Mucosa of descending colon (tissue), 3 donors: ENCODE data around the gene FMO1. TPM values are rescaled to one million over a fixed set of nuclear protein-coding genes. Genes with fewer than 3 reads are reported as not detected.

ENCODE experiments used
- ATAC-seq: fragments of 200-7000 bp; cut with Tn5 transposase; one replicate; pipeline ENCODE4 v1.9.1; 2020; ENCODE audit warnings: mild to moderate bottlenecking, moderate library complexity
- DNase-seq, 3 donors: peaks; one replicate each; pipeline ENCODE4 v3.0.0-alpha.2; 2020
- H3K36me3 ChIP-seq: fragments of 200-600 bp; one replicate; pipeline ENCODE4 v1.8.0; 2021; ENCODE audit warnings: low read depth, mild to moderate bottlenecking
- H3K4me1 ChIP-seq: fragments of 200-600 bp; one replicate; pipeline ENCODE4 v1.8.0; 2021; ENCODE audit warnings: low read depth, mild to moderate bottlenecking
- H3K4me3 ChIP-seq: fragments of 200-600 bp; one replicate; pipeline ENCODE4 v1.8.0; 2021; ENCODE audit warnings: mild to moderate bottlenecking
- H3K9me3 ChIP-seq: fragments of 200-600 bp; one replicate; pipeline ENCODE4 v1.8.0; 2021; ENCODE audit warnings: mild to moderate bottlenecking
- intact Hi-C, 2 donors: fragments of 100-400 bp; cut with DNase I in 1 of 2; cut with micrococcal nuclease in 1 of 2; formaldehyde crosslinking; loops; one replicate each; pipeline versions ENCODE4 v1.11.0 to v1.11.1; 2022; cut with DNase I, micrococcal nuclease
- total RNA-seq, 3 donors: library from RNA; stranded (reverse); fragmentation: NEBNext Ultra II Directional in 2 of 3; extraction: Animal tissue kit (Norgen Biotek cat#: 25700) in 2 of 3; gene quantifications; one replicate each; pipeline versions ENCODE4 v1.2.1 to v1.2.4, GENCODE V29; 2021 to 2023
- TF ChIP-seq, protein P1 (sequence below): fragments of 200-600 bp; IDR thresholded peaks from one replicate; pipeline ENCODE4 v1.8.0; 2022; ENCODE audit warnings: antibody characterized with exemption, mild to moderate bottlenecking
- donor health status: DM: no; HTN: no; CAD: no; lungs with moderate emphysema.
- donor health status: DM: no; HTN: no; CAD: no.
- donor health status: DM: no; HTN: yes; CAD: no.

Gene FMO1
- total RNA-seq, 3 donors from 2014 or later: not detected

- TF ChIP-seq, protein P1, sequence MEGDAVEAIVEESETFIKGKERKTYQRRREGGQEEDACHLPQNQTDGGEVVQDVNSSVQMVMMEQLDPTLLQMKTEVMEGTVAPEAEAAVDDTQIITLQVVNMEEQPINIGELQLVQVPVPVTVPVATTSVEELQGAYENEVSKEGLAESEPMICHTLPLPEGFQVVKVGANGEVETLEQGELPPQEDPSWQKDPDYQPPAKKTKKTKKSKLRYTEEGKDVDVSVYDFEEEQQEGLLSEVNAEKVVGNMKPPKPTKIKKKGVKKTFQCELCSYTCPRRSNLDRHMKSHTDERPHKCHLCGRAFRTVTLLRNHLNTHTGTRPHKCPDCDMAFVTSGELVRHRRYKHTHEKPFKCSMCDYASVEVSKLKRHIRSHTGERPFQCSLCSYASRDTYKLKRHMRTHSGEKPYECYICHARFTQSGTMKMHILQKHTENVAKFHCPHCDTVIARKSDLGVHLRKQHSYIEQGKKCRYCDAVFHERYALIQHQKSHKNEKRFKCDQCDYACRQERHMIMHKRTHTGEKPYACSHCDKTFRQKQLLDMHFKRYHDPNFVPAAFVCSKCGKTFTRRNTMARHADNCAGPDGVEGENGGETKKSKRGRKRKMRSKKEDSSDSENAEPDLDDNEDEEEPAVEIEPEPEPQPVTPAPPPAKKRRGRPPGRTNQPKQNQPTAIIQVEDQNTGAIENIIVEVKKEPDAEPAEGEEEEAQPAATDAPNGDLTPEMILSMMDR: no peak
- H3K4me3 ChIP-seq: no peak overlapping the region
- no peak for ATAC-seq
- H3K36me3 ChIP-seq: no peaks in the 10 kb centered on the region
- H3K4me1 ChIP-seq: peaks cover 6% of the 10 kb centered on the region
- H3K9me3 ChIP-seq: no peaks in the 10 kb centered on the region
- intact Hi-C loops: no loop called here
- no peak for DNase-seq
These were observed 10.6 kb downstream of the FMO1 start for GRCh38 chr1:171258943-171259342.

- Histone ChIP-seq H3K36me3 (no peaks in the 10 kb centered on the region), H3K4me1 (peaks cover 6% of the 10 kb centered on the region), H3K9me3 (no peaks in the 10 kb centered on the region), H3K4me3 (no peak overlapping the region)
- intact Hi-C loops: no loop called here
- ATAC-seq (no peak), DNase-seq (no peak)
- TF ChIP-seq, protein P1: no peak
These were observed 13.0 kb downstream of the FMO1 start for GRCh38 chr1:171261336-171261735.

DNA sequence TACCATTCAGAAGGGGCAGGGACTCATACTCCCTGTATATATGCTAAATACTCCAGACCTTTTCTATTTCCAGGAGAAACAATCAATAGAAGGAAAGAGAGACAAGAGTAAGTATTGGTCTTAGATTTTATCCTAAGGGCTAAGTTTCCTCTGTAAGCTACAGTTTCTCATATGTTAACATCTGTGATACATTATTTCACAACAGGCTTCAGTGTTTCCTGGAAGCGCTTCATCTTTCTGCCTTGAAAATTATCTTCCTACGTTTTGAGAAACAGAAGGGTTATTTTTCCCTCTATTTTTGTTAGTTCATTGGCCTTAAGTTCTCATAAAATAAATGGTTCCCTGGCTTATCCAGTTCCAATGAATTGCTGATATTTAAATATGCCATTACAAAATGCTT, 15.6 kb downstream of the FMO1 start:
- ATAC-seq (no peak), DNase-seq (no peak)
- H3K4me3 ChIP-seq: no peak overlapping the region
- H3K9me3 ChIP-seq: no peaks in the 10 kb centered on the region
- no peaks in the 10 kb centered on the region for H3K36me3 ChIP-seq
- TF ChIP-seq, protein P1: no peak
- intact Hi-C loops: no loop called here
- H3K4me1 ChIP-seq: no peaks in the 10 kb centered on the region

DNA sequence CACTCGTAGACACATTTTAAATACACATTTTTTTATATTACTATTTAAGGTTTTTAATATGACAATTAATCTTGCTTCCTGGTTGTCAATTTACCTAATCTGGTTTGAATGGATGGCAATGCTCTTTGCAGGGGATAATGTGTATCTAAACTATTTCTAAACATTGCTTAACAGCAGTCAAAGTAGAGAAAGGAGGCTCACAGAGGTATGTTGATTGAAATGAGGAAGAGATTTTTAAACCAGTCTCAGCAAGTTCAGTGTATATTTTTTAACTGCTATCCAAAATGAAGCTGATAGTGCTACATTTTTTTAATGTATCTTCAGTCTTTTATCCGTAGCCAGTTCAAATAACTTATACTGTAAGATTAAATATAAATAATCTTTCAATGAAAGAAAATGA, 17.4 kb downstream of the FMO1 start:
- Histone ChIP-seq H3K36me3 (no peaks in the 10 kb centered on the region), H3K4me3 (no peak overlapping the region), H3K4me1 (no peaks in the 10 kb centered on the region), H3K9me3 (no peaks in the 10 kb centered on the region)
- ATAC-seq (no peak), DNase-seq (no peak)
- TF ChIP-seq, protein P1: no peak
- intact Hi-C loops: no loop called here

DNA sequence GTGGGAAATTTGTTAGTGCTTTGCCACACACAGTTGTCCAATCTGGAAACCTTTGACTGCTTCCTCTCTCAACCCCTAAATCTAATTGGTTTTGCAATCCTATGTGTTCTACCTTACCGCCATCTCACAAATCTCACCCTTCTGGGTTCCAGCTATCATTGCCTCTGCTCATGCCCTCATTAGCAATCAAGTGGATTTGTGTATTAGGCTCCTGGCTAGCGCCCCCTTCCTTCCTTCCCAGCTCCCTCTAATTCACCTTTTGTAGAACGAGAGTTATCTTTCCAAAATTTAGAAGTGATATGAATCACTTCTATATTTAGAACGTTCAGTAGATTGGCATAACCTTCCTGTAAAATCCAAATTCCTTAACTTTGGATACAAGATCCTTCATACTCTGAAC, 18.6 kb downstream of the FMO1 start:
- ATAC-seq (no peak), DNase-seq (no peak)
- TF ChIP-seq, protein P1: no peak
- intact Hi-C loops: no loop called here
- H3K4me1 ChIP-seq: no peaks in the 10 kb centered on the region
- H3K36me3 ChIP-seq: no peaks in the 10 kb centered on the region
- no peak overlapping the region for H3K4me3 ChIP-seq
- H3K9me3 ChIP-seq: no peaks in the 10 kb centered on the region

DNA sequence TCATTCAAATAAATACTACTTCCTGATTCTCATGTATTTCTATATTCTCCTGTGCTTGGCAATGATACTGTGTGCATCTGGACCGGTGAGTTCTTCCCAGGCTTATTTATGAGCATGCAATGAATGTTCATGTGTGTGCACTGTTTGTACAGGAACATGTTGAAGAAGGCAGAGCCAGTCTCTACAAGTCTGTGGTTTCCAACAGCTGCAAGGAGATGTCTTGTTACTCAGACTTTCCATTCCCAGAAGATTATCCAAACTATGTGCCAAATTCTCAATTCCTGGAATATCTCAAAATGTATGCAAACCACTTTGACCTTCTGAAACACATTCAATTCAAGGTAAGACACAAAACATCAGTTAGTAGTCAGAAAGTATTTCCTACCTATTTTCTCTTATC, 19.1 kb downstream of the FMO1 start:
- Histone ChIP-seq H3K4me3 (no peak overlapping the region), H3K36me3 (no peaks in the 10 kb centered on the region), H3K4me1 (no peaks in the 10 kb centered on the region), H3K9me3 (no peaks in the 10 kb centered on the region)
- DNase-seq: no peak
- no peak for ATAC-seq
- TF ChIP-seq, protein P1: no peak
- intact Hi-C loops: no loop called here
